GM12801 (cell line): ENCODE measurements around the gene CLEC5A.

ENCODE experiments used
- TF ChIP-seq, protein P1 (sequence below): IDR thresholded peaks from one replicate; pipeline ENCODE4 v1.5.1; 2011; ENCODE audit warnings: control low read depth; ENCODE audit not compliant: insufficient read length; ENCODE audit errors: extremely low read depth

The CLEC5A gene

DNA sequence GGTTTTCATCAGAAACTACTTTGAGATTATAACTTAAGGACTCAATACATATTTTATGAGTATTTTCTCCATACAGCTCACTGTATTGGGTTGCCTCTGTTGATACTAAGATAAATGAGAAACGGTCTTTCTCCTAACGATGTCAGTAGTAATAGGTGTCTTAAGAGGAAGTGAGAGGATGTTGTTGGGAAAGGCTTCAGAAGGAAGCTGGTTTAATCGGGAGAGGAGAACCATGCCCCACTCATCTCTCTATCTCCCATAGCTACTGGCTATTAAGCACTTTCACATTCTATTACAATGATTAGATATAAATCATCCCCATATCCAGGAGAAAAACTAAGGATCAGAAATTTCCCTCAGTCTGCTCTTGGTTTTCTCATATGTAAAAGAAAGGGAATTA lies 2.0 kb downstream of the CLEC5A start:
- TF ChIP-seq, protein P1, sequence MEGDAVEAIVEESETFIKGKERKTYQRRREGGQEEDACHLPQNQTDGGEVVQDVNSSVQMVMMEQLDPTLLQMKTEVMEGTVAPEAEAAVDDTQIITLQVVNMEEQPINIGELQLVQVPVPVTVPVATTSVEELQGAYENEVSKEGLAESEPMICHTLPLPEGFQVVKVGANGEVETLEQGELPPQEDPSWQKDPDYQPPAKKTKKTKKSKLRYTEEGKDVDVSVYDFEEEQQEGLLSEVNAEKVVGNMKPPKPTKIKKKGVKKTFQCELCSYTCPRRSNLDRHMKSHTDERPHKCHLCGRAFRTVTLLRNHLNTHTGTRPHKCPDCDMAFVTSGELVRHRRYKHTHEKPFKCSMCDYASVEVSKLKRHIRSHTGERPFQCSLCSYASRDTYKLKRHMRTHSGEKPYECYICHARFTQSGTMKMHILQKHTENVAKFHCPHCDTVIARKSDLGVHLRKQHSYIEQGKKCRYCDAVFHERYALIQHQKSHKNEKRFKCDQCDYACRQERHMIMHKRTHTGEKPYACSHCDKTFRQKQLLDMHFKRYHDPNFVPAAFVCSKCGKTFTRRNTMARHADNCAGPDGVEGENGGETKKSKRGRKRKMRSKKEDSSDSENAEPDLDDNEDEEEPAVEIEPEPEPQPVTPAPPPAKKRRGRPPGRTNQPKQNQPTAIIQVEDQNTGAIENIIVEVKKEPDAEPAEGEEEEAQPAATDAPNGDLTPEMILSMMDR: no peak

DNA sequence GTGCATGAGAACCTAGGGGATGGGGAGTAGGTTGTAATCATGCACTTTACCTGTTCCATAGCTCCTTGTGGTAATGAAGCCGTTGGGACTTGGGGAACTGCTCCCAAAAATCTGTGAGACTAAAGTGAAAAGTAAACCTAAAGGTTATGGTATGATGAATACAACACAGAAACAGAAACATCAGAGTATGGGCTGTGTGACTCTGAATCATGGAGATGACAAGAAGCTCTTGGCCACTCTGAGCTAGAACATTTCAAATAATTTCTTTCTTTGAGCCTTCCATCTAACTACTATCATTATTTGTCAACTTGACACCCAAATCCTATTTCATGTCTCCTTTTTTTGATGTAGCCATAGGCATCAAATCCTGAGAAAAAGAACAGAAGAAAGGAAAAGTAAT lies 2.9 kb downstream of the CLEC5A start:
- TF ChIP-seq, protein P1: no peak

DNA sequence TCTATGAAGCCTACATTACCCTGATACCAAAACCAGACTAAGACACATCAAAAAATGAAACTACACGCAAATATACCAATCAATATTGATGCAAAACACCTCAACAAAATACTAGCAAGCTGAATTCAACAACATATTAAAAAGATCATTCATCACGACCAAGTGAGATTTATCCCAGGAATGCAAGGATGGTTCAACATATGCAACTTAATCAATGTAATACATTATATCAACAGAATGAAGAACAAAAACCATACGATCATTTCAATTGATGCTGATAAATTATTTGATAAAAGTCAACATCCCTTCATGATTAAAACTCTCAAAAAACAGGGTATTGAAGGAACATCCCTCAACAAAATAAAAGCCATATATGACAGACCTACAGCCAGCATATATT lies 5.7 kb downstream of the CLEC5A start:
- TF ChIP-seq, protein P1: no peak

DNA sequence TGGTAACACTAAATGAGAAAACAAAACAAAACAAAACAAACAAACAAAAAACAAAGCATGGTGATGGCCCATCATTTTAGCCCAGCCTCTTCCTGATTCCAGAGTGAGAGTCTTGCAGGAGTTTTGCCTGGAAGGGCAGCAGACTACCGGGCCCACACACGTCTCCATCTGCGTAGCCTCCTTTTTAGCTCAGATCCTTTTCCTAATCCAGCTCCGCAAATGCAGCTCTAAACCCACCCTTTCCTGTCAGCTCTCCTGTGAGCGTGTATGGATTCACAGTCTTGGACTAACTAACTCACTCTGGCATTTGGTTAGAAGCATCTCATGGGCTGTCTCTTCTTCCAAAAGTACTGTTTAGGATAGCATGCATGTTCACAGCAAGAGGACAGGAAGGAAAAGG lies 16.6 kb downstream of the CLEC5A start:
- TF ChIP-seq, protein P1: no peak

DNA sequence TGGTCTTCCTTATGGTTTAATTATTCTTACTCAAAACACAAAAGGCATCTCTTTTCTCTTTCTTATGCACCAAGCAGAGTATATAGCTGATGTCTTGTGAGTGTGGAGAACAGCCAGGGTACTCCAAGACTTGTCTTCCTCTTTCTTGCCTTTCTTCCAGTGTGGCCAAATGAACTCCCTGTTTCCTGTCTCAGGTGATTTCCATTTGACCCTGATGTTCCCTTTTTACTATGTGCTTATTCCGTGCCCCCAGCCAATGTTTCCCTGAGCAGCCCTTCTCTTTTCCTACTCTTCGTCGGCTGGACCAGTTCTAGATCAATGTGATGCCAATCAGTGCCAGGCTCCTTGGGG lies 18.0 kb downstream of the CLEC5A start:
- TF ChIP-seq, protein P1: no peak

DNA sequence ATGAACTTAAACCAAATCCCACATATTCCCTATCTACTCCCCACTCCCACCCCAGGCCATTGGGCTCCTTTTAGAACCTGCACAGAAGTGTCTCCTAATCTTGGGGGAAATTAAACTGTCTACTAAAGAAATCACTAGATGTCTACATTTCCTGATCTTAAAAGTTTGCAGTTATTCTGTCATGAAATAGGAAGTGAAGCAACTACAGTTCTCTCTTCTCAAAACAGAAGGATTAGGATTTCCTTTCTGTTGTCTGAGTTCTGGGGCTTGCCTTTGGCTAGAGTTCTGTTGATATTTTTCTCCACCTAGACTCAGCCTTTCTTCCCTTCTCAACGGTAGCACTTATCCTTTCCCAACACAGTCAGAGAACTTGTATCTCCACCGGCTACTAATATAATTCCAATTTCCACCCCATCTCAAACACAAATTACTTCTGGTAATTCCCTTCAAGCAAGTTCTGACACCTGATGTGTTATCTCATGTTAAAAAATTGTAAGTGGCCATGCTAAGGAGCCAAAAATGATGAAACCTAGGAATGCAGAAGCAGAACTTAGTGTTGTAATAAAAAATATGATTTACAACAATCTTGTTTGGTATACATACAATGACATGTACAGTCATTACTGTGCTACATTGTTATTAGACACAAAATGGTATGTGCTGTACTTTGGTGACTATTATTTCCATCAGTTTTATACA lies 18.5 kb downstream of the CLEC5A start:
- TF ChIP-seq, protein P1: no peak

DNA sequence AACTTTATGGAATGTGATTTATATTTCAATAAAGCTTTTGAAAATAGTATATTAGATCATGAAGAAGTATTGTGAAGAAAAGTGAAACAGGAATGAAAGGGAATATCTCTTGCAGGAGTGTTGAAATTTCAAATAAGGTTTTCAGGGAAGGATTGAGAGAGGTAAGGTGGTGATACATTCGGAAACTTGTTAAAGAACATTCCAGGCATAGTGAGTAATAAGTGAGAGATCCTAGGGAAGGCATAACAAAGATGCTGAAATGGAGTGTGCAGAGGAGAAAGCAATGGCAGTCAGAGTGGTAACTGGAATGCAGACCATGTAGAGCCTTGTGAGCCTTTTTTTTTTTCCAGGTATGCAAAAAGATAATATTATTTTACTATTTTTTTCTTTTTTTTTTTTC lies 26.5 kb downstream of the CLEC5A start:
- TF ChIP-seq, protein P1: no peak
